ENCODE measurements around the gene NOVA2. TPM values are rescaled to one million over a fixed set of nuclear protein-coding genes. Genes with fewer than 3 reads are reported as not detected.

The NOVA2 gene
- total and polyA plus RNA-seq, 9 of the 15 experiments (the other 6 are each of a cell fraction or from before 2014, with no cell fraction given) = not detected

DNA sequence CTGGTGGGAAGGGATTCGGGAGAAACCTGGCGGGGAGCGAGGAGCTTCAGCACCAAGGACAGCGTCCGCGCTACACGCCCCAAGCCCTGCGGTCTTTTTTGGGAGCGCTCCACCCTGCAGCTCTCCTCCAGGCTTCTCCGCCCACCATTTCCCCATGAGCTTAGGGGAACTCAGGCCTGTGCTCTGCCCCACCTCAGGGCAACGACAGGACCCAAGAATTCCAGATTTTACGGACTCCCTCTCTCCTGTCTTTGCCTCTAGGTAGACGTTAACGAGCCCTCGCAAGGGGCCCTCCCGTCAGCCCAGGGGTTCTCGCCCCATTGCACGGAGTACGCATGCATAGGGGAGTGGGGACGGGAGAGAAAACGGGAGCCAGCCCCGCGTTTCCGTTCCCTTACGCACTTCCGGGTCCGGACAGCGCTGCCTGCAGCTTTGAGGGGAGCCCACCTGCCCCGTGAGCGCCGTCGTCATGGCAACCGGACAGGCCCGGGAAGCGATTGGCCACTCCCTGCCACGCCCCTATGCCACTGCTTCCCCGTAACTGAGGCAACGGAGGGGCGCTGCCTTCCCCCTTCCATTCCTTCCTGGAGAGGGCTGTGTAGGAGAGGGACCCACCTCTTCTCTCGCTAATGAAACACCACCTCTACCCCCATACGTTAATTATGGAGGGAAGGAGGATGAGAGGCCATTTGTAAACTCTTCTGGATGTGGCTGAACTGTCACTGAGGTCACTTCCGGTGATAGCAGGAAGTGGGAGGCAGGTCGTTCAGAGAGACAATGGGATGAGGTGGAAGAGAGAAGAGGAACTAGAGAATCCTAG, 20.8 kb downstream of the NOVA2 start (continued):
- TF ChIP-seq IRF2 (CRISPR knock-in tag; IDR thresholded peaks at IDR 0.05) (no peak), HNRNPUL1 (IDR thresholded peaks at IDR 0.05; ENCODE audit: low read length) (no peak), ZNF263 (CRISPR knock-in tag; IDR thresholded peaks at IDR 0.05; ENCODE audit: borderline replicate concordance) (peak; percentile 54; the same call in 1 of the 2 replicates), SPI1 (IDR thresholded peaks at IDR 0.05; ENCODE audit: borderline replicate concordance, low read depth, low read length) (no peak), MTA2 (IDR thresholded peaks at IDR 0.05; ENCODE audit: low read depth) (no peak), MAFF (IDR thresholded peaks at IDR 0.05; ENCODE audit: low read length) (no peak), ZNF133 (CRISPR knock-in tag; IDR thresholded peaks at IDR 0.05) (no peak), NR3C1 (CRISPR knock-in tag; IDR thresholded peaks at IDR 0.05) (peak; percentile 79), NR1H2 (CRISPR knock-in tag; IDR thresholded peaks at IDR 0.05) (no peak), RBM39 (optimal IDR thresholded peaks at IDR 0.05; ENCODE audit: low read depth, low read length) (no peak), MBD2 (IDR thresholded peaks at IDR 0.05; ENCODE audit: borderline replicate concordance, low read depth) (no peak), WHSC1 (IDR thresholded peaks at IDR 0.05; ENCODE audit: low read length) (no peak), GTF2A2 (tag; IDR thresholded peaks at IDR 0.05) (no peak), KLF1 (tag; IDR thresholded peaks at IDR 0.05) (0 out of 2 replicates have a peak, but pooled peaks have one; percentile 42), ETV1 (tag; conservative IDR thresholded peaks at IDR 0.05; ENCODE audit: low read depth) (no peak), ZBTB1 (CRISPR knock-in tag; IDR thresholded peaks at IDR 0.05; ENCODE audit: borderline replicate concordance, low read depth) (peak; percentile 66; the same call in 1 of the 2 replicates), POLR3A (IDR thresholded peaks at IDR 0.05; ENCODE audit: borderline replicate concordance, extremely low read depth, insufficient read depth, insufficient read length) (no peak), POU5F1 (IDR thresholded peaks at IDR 0.05; ENCODE audit: borderline replicate concordance, low read depth, low read length, partially characterized antibody) (no peak), ADNP (tag; IDR thresholded peaks at IDR 0.05) (no peak), PURB (CRISPR knock-in tag; IDR thresholded peaks at IDR 0.05; ENCODE audit: low read depth) (no peak)
- TF ChIP-seq, protein P1, sequence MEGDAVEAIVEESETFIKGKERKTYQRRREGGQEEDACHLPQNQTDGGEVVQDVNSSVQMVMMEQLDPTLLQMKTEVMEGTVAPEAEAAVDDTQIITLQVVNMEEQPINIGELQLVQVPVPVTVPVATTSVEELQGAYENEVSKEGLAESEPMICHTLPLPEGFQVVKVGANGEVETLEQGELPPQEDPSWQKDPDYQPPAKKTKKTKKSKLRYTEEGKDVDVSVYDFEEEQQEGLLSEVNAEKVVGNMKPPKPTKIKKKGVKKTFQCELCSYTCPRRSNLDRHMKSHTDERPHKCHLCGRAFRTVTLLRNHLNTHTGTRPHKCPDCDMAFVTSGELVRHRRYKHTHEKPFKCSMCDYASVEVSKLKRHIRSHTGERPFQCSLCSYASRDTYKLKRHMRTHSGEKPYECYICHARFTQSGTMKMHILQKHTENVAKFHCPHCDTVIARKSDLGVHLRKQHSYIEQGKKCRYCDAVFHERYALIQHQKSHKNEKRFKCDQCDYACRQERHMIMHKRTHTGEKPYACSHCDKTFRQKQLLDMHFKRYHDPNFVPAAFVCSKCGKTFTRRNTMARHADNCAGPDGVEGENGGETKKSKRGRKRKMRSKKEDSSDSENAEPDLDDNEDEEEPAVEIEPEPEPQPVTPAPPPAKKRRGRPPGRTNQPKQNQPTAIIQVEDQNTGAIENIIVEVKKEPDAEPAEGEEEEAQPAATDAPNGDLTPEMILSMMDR (IDR thresholded peaks at IDR 0.05 in 2 of 3, conservative IDR thresholded peaks at IDR 0.05 in 1 of 3; ENCODE audit: insufficient read depth in 2 of 3, low read depth in 1 of 3, low read length in 3 of 3) = no peak
- TF ChIP-seq, protein P2, sequence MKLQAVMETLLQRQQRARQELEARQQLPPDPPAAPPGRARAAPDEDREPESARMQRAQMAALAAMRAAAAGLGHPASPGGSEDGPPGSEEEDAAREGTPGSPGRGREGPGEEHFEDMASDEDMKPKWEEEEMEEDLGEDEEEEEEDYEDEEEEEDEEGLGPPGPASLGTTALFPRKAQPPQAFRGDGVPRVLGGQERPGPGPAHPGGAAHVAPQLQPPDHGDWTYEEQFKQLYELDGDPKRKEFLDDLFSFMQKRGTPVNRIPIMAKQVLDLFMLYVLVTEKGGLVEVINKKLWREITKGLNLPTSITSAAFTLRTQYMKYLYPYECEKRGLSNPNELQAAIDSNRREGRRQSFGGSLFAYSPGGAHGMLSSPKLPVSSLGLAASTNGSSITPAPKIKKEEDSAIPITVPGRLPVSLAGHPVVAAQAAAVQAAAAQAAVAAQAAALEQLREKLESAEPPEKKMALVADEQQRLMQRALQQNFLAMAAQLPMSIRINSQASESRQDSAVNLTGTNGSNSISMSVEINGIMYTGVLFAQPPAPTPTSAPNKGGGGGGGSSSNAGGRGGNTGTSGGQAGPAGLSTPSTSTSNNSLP (IDR thresholded peaks at IDR 0.05; ENCODE audit: borderline replicate concordance, low read depth, low read length) = no peak
